NCI-H1436 (cell line): ENCODE results near the gene RXFP2.

Source experiments
- DNase-seq: peaks from one replicate; lab custom pipeline; 2025; lab: John Stamatoyannopoulos, UW

RXFP2 gene

DNA sequence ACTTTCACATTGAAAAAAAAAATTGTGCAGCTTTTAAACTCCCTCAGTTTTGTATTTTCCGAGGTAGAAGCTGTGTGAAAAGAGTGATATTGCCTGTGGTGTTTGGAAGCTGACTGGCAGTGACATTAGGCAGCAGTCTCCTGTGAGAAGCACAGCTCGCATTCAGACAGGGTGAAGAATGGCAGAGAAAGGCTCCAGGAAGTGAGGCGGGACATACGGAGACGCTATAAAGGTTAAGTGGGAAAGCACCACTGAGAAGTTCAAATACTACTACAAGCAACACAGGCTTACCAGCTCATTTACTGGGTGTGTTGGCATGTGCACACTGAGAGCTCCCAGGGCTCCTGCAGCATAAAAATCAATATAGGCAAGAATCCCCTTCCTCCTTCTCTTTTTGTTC lies 88.4 kb downstream of the RXFP2 start:
- DNase-seq, result no peak

DNA sequence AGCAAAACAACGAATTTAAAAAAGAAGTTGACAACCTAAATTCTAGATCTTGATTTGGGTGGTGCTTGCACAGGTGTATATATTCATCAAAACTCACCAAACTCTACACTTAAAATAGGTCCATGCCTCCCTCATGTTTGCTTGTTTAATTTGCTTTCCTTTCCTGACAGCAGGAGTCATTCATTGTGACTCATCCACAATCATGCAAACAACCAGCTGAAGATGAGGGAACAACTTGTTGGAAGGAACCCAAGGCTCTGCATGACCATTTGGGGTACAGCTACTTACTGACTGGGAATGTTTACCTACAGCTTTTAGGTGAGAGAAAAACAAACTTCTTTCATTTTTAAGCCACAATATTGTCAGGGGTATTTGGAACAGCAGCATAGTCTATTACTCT lies 96.6 kb downstream of the RXFP2 start:
- no peak for DNase-seq

DNA sequence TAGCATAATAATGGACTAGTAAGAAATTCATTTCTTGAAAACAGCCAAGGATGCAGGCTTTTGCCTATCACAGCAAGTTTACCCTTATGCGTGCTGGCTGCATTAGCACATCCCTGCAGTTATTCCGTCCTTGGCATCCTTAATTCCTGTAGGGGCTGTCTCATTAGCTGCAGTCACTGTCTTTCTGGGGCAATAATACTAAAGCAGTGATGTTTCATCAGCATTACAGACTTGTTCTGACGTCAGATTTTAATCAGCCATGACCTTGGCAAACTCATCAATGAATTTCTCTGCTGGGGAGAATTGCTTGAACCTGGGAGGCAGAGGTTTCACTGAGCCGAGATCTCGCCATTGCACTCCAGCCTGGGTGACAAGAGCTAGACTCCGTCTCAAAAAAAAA lies 103.7 kb downstream of the RXFP2 start:
- no peak for DNase-seq

DNA sequence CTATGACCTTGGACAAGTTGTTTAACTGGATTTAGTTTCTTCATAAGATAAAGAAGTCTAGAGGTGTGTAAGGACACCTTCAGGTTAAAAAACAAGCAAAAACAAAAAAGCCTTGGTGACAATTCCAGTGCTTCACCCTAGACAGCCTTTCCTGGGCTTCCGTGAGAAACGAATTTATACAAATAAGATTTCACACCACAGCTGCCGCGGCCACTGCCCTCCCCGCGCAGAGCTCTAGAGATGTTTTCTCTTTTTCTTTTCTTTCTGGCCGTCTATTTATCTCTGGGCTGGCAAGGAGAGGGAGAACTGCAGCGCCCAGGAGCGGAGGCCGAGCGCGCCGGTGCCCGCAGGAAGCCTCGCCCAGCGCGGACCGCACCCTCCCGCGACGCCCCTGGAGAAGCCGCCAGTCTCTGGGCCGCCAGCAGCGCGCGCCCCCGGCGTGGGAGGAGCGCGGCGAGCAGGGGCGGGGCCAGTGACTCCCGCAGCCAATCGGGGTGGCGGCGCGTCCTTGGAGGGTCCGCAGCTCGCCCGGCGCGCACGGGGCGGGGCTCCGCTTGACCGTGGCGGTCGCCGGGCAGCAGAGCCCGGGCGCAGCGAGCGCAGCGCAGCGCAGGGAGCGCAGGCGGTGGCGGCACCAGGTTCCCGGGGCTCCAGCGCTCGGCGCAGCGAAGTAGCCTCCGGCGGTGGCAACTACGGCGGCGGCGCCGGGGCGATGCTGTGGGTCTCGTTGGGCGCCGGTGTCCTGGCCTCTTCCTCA lies 107.0 kb downstream of the RXFP2 start:
- peak; percentile 71 for DNase-seq

DNA sequence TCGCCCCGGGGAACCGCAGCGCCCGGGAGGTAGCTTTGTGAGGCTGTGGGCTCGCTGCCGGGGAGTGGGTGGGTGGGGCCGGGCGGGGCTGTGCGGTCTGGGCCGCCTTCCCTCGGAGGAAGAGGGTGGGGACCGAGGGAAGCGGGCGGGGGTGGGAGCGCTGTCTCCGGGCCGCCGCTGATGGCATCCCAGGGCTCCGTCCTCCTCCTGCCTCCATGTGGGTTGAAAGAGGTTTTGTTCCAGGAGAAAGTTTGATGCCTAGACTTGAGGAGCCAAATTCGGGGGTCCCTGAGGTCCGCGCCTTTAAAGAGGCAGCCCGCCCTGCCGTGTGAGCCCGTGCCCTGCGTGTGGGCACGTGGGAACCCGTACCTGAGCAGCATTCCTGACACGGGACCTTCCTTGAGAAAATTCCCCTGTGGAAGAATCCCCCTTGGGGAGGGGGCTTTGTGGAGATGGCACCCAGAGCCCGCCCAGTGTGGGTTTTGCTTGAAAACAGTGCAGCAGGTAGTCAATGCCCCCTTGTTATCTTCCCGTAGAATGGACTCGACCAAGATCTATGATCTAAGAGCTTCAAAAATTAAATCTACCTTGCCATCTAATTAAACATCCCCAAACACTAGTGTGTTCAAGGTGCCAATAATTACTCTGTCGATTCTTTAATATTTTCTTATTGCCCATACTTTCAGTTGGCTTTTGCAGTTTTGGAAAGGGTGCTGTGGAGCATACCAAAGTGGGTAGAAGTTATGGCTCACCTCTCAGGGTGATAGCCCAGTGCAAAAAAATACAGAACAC lies 107.8 kb downstream of the RXFP2 start:
- DNase-seq, result no peak

DNA sequence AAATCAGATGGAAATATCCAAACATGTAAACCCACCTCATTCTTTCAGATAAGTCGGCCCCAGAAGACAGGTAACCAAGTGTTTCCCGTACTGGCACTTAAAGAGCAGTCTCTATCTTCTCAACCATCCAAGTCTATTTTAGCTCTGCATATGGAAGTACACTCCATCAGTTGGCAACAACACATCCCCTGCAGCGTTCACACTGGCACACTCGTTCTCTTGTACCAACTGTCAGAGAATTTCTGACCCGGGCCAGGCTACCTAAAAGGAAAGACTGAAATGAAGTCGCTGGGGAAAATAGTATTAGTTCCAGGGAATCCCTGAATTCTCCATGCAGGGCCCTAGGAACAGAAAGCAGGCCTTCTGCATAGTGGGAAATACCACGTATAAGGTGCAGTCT lies 109.3 kb downstream of the RXFP2 start:
- DNase-seq, result no peak

DNA sequence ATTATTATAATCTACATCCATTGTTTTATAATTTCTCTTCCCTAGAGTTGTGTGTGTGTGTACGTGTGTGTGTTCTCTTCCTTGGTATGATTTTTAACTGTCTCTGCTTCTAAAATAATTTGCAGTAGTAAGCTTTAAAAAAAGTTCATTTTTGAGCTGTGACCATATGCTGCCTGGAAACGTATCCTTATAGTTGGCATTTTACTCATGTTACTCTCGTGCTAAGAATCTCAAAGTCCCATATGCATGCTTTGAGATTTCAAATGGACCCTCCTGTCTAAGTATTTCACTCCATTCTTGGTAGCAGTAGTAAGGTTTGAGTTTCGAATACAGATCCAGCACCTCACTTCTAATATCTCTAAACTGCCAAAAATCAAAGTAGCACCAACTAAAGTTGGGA lies 109.9 kb downstream of the RXFP2 start:
- DNase-seq, result no peak

DNA sequence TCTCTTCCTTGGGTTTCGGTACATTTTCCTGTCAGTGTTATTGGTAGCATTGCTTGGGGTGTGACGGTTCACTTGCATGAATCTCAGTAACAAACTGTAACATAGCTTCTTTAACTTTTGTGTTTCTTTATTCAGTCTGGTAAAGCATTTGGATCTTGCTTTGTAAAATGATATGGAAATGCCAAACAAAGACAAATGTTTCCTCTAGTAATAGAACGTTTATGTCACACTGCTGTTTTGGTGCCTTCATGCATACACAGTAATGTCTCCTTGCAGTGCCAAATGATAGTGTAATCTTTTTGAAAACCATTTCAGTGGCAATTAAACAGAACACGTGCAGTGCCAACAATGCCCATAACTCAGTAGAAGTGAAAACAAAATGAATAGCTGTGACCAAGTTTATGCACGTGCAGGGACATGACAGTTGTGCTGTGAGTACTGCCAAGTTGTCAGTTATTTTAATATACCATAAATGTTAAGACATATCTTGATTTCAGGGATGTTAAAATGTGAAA lies 110.8 kb downstream of the RXFP2 start:
- no peak for DNase-seq

DNA sequence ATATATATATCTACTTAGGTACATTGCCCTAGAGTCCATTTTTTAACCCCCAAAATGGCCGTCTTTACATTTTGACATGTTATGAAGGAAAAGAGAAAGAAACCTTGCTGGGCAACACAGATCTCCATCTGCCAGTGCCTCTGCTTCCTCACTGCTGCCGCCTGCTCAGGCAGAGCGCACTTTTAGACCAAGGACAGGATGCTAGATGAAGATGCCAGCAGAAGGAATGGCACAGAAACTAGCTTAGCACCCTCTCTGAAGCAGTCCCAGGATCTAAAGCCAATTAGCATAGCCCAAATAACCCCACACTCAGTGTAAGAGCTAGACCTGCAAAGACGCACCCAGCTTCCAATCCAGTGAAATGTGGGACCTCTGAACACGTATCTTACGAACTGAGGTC lies 111.9 kb downstream of the RXFP2 start:
- no peak for DNase-seq
